Loucy (cell line): Measurements from ENCODE around the gene EXOG.

Experiments
- EZH2phosphoT487 ChIP-seq: fragments of 200-600 bp; IDR thresholded peaks from 2 replicates; pipeline ENCODE4 v1.6.1; 2018; ENCODE audit warnings: antibody characterized with exemption, mild to moderate bottlenecking, moderate library complexity, borderline replicate concordance
- TF ChIP-seq, protein P1 (sequence below): fragments of 200-600 bp; sonication (generic); conservative IDR thresholded peaks from 2 replicates; pipeline ENCODE4 v1.5.1; 2014; ENCODE audit warnings: mild to moderate bottlenecking, antibody characterized with exemption, low read length

DNA sequence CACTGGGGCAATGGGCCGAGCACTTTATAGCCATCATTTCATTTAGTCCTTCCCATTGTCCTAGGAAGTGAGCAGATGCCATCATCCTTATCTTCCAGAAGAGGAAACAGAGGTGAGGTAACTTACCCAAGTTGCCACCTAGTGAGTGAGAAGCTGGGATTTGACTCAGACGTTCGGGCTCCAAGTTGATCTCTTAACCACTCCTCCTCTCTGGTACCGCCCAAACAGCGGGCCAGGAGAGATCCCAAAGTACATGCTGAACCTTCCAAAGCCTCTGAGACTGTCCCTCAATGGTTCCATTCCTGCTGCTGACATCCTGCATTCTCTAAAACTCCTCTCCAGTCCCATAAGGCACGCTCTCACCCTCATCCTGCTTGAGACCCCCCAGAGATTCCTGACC, 56.2 kb downstream of the EXOG start:
- TF ChIP-seq, protein P1, sequence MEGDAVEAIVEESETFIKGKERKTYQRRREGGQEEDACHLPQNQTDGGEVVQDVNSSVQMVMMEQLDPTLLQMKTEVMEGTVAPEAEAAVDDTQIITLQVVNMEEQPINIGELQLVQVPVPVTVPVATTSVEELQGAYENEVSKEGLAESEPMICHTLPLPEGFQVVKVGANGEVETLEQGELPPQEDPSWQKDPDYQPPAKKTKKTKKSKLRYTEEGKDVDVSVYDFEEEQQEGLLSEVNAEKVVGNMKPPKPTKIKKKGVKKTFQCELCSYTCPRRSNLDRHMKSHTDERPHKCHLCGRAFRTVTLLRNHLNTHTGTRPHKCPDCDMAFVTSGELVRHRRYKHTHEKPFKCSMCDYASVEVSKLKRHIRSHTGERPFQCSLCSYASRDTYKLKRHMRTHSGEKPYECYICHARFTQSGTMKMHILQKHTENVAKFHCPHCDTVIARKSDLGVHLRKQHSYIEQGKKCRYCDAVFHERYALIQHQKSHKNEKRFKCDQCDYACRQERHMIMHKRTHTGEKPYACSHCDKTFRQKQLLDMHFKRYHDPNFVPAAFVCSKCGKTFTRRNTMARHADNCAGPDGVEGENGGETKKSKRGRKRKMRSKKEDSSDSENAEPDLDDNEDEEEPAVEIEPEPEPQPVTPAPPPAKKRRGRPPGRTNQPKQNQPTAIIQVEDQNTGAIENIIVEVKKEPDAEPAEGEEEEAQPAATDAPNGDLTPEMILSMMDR = no peak
- TF ChIP-seq EZH2phosphoT487 = no peak
